ENCODE results near the gene PARP4. TPM values are rescaled to one million over a fixed set of nuclear protein-coding genes. Genes with fewer than 3 reads are reported as not detected.
"Not testable (repeated sequence)": the region's sequence is repeated elsewhere in the genome, so short reads cannot be mapped to it uniquely, and the experiment has no call there.

PARP4 gene
- total RNA-seq, 1 experiment from 2014 or later = 21.4 TPM

DNA sequence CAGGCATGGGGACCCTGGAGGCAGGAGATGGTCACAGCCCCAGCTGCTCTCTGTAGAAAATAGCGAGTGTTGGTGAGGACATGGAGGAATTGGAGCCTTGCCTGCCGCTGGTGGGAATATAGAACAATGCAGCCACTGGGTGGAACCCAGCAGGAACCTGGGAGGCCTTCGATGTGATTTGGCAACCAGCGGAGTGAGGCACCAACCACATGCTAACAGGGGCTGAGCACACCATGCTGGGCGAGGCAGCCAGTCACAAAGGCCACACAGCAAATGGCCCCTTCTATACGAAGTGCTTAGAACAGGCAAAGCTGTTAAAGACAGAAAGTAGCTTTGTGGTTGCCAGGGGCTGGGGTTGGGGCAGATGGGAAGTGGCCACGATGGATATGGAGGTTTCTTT, 123.8 kb downstream of the PARP4 start:
- DNase-seq (ENCODE audit: low read depth); in situ Hi-C loops (cut with HindIII; ENCODE audit: low pct_unique_long_range_greater_than_20kb, low sequenced_read_pairs): not testable (repeated sequence)

DNA sequence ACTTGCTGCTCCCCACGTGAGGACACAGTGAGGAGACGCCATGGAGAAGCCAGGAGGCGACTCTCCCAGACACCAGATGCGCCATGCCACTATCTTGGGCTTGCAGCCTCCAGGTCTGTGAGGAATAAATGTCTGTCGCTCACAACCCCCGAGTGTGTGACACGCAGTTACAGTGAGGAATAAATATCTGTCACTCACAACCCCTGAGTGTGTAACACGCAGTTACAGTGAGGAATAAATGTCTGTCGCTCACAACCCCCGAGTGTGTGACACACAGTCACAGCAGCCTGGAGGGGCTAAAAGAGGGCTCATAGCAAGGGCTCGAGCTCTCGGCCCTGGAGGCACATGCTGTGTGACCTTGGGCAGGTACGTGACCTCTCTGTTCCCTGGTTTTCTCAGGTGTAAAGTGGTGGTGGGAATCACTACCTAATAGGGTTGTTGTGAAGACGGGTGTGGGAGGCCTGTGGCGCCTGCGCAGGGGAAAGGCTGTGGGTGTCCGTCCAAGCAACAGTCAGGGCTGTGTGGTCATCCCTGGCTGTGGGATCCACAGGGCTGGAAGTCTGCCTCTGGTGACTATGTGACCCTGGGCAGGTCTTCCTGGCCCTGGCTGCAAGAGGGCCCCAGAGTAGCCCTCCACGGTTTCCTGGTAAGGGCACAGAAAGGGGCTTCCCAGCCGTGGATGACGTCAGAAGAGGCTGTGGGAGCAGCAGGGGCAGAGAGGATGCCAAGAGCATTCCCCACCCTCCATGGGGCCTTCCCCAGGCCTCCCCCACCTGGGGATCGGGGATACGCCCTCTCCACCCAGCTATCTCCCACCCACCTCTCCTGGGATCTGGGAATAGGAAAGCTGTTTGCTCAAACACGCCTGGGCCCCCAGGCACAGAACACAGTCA, 125.5 kb downstream of the PARP4 start:
- in situ Hi-C loops (cut with HindIII; ENCODE audit: low pct_unique_long_range_greater_than_20kb, low sequenced_read_pairs) = no loop called here
- DNase-seq (ENCODE audit: low read depth) = no peak

DNA sequence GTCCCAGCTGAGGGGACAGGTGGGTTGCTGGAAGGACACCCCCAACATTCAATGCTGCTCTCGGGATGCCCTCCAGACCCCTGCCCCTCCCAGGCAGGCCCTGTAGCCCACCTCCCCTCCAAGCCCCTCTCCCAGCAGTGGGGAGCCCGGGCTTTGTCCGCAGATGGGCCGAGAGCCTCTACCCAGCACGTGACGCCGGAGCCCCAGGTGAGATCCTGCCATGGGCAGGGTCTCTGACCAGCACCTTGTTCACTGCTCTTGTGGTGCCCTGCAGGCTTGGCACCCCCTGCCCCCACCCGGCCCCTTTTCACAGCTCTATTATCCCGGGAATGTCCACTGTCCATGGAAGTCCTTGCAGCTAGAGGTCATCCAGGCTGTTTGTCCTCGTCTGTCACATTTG, 126.7 kb downstream of the PARP4 start:
- in situ Hi-C loops (cut with HindIII; ENCODE audit: low pct_unique_long_range_greater_than_20kb, low sequenced_read_pairs) = no loop called here
- DNase-seq (ENCODE audit: low read depth) = no peak

DNA sequence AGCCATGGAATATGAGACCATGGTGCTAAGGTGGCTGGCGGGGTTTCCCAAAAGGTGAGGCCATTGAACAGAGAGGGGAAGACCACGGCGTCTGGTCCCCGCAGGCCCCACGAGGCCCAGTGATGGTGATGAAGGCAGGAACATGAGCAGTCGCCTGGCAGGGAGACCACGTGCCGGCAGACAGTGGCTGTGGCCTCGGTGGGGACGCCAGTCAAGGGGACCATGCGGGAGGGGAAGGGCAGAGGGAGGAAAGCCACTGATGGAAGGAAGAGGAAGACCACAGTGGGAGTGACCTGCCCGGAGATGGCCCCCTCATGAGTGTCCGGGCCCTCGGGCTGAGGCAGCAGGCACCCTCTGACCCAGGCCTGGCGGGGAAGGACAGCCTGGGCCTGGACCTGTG, 127.6 kb downstream of the PARP4 start:
- in situ Hi-C loops (cut with HindIII; ENCODE audit: low pct_unique_long_range_greater_than_20kb, low sequenced_read_pairs); DNase-seq (ENCODE audit: low read depth): not testable (repeated sequence)

DNA sequence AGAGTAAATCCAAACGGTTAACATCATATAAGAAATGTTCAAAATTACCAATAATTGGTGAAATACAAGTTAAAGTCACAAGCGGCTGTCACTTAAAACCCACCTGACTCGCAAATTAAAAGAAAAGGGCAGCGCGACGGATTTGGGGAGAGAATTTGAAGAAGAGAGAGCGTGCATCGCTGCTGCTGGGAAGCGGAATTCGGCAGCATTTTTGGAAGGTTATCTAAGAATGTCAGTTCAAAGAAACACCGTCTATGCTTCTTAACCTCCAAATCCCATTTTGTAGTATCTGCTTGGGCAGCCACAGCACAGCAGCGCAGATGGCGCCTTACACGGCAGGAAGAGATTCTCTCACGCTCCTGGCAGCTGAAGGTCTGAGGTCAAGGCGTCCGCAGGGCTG, 128.5 kb downstream of the PARP4 start:
- DNase-seq (ENCODE audit: low read depth); in situ Hi-C loops (cut with HindIII; ENCODE audit: low pct_unique_long_range_greater_than_20kb, low sequenced_read_pairs): not testable (repeated sequence)

DNA sequence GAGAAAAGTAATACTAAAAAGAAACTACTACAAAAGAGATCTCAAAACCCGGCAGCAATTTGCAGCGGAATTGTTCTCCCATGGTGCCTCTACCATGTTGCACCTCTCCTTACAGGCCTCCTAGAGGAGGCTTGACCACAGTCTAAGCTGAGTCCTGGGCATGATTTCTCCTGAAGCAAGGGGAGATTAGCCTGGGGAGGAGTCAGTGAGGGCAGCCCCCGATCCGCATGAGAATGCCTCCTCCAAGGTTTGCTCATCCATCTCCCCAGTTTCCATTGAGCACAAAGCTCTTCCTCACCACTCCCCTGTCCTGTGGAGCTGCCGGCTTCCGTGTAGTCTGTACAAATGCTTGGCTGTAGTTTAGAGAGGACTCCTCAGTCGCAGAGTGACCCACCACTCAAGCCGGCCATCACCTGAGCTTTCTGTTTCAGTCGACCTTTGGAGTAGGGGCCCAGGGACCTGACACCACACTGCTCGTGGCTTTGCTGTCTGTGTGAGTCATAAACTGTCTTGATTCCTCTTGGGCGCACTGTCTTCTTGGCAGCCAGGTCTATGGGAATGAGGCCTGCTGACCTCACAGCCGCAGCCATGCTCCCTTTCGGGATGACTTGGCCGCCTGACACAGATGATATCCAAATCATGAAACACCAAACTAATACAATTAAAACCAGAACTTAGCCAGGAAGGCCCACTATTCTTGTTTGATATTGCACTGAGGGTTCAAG, 130.9 kb downstream of the PARP4 start:
- in situ Hi-C loops (cut with HindIII; ENCODE audit: low pct_unique_long_range_greater_than_20kb, low sequenced_read_pairs) = no loop called here
- no peak for DNase-seq (ENCODE audit: low read depth)

DNA sequence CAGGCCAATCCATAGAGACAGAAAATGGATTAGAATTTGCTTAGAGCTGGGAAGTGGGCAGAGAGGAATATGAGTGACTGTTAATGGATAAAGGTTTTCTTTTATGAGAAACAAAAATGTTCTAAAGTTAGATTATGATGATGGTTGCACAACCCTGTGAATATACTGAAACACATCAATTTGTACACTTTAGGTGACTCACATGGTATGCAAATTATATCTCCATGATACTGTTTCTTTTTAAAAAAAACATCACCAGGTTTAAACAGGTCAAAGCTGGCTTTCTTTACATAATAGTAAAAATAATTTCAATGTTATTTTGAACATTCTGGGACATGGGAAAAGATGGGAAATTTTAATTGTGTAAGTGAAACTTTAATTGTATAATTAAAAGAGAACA, 131.7 kb downstream of the PARP4 start:
- in situ Hi-C loops (cut with HindIII; ENCODE audit: low pct_unique_long_range_greater_than_20kb, low sequenced_read_pairs); DNase-seq (ENCODE audit: low read depth): not testable (repeated sequence)

DNA sequence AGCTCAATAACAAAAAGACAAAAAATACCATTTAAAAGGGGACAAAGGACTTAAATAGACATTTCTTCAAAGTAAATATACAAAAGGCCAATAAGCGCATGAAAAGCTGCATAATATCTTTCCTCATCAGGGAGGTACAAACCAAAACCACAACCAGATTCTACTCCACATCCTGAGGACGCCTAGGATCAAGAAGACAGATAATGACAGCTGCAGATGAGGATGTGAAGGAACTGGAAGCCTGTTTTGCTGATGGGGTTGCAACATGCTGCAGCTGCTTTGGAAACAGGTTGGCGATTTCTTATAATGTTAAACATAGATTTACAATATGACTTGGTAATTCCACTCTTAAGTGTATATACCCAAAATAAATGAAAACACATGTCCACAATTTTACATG, 132.4 kb downstream of the PARP4 start:
- in situ Hi-C loops (cut with HindIII; ENCODE audit: low pct_unique_long_range_greater_than_20kb, low sequenced_read_pairs); DNase-seq (ENCODE audit: low read depth): not testable (repeated sequence)

DNA sequence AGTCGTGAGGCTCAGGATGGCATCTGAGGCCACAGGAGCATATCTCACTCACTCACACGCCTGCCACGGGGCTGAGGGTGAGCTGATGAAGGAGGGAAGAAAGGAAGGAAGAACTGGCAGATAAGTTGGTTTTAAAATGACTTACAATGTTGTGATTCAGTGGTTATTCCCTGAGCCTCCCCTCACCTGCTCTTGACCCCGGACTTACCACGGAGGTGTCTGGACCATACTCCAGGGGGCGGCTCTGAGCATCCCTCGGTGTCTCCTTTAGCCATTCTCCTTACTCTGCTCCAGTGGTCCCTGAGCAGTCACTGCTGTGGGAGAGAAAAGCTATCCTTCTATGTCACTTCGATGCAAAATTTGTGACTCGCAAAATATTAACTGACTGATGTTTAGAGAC, 141.3 kb downstream of the PARP4 start:
- not testable (repeated sequence) for DNase-seq (ENCODE audit: low read depth)

More for the DNA sequence above, 141.3 kb downstream of the PARP4 start:
- in situ Hi-C loops (cut with HindIII; ENCODE audit: low pct_unique_long_range_greater_than_20kb, low sequenced_read_pairs) = not testable (repeated sequence)

Other genes with a start within 250 kb of the PARP4 start
- 0.09 TPM in 1 of 2 replicates, not detected in the other for gene C1QTNF9, start 203.2 kb downstream of the PARP4 start, total RNA-seq (2014; rRNA removed; shearing (Covaris generic); ENCODE audit: low replicate concordance)
- not detected in 2 replicates for gene ATP12A, start 167.6 kb upstream of the PARP4 start, total RNA-seq (2014; rRNA removed; shearing (Covaris generic); ENCODE audit: low replicate concordance)

Measured in Caki2 (cell line).